Neural progenitor cell (in vitro differentiated cells): Measurements from ENCODE around the gene PLPP2. TPM values are rescaled to one million over a fixed set of nuclear protein-coding genes. Genes with fewer than 3 reads are reported as not detected.
A peak's percentile ranks its signal among the peaks of the same experiment; 100 is the strongest.

ENCODE experiments used
- DNase-seq: peaks from one replicate; pipeline ENCODE4 v3.0.0-alpha.2; 2016; ENCODE audit warnings: low spot score
- H2AFZ ChIP-seq: fragments of 200-600 bp; sonication (generic); replicated peaks from 2 replicates; pipeline ENCODE4 v1.6.1; 2016; ENCODE audit warnings: antibody characterized with exemption
- H3F3A ChIP-seq: fragments of 200-600 bp; sonication (generic); 2 replicates; pipeline ENCODE4 v1.6.1; 2016; ENCODE audit warnings: antibody characterized with exemption, low read depth
- H3K27ac ChIP-seq: fragments of 200-600 bp; sonication (generic); 2 replicates; pipeline ENCODE4 v1.5.1; 2016; ENCODE audit warnings: mild to moderate bottlenecking
- H3K27me3 ChIP-seq: fragments of 200-600 bp; sonication (generic); 2 replicates; pipeline ENCODE4 v1.6.1; 2016; ENCODE audit warnings: mild to moderate bottlenecking, moderate library complexity
- H3K36me3 ChIP-seq: fragments of 200-600 bp; sonication (generic); 2 replicates; pipeline ENCODE4 v1.5.1; 2016
- H3K4me1 ChIP-seq: fragments of 200-600 bp; sonication (generic); 2 replicates; pipeline ENCODE4 v1.6.1; 2016; ENCODE audit warnings: mixed run types
- H3K4me2 ChIP-seq: fragments of 200-600 bp; sonication (generic); 2 replicates; pipeline ENCODE4 v1.6.1; 2016
- H3K4me3 ChIP-seq: fragments of 200-600 bp; sonication (generic); 2 replicates; pipeline ENCODE4 v1.5.1; 2016
- H3K79me2 ChIP-seq: fragments of 200-600 bp; sonication (generic); 2 replicates; pipeline ENCODE4 v1.6.1; 2016; ENCODE audit warnings: low read depth
- H3K9ac ChIP-seq: fragments of 200-600 bp; sonication (generic); 2 replicates; pipeline ENCODE4 v1.6.1; 2016
- H3K9me3 ChIP-seq: fragments of 200-600 bp; sonication (generic); 2 replicates; pipeline ENCODE4 v1.5.1; 2016; ENCODE audit warnings: low read depth
- H4K20me1 ChIP-seq: fragments of 200-600 bp; sonication (generic); 2 replicates; pipeline ENCODE4 v1.6.1; 2016; ENCODE audit warnings: low read depth
- H3K27ac Mint-ChIP-seq: 3 replicates; pipeline ENCODE4 v1.8.0; 2021; ENCODE audit warnings: mixed read lengths
- H3K27me3 Mint-ChIP-seq: 2 replicates; pipeline ENCODE4 v1.8.0; 2022; ENCODE audit warnings: low read depth, mild to moderate bottlenecking, inconsistent platforms, moderate library complexity, mixed read lengths; ENCODE audit not compliant: insufficient read depth
- H3K36me3 Mint-ChIP-seq: 3 replicates; pipeline ENCODE4 v1.8.0; 2021; ENCODE audit warnings: mixed read lengths
- H3K4me1 Mint-ChIP-seq: 3 replicates; pipeline ENCODE4 v1.8.0; 2021; ENCODE audit warnings: mixed read lengths
- H3K4me3 Mint-ChIP-seq: 3 replicates; pipeline ENCODE4 v1.8.0; 2021; ENCODE audit warnings: mild to moderate bottlenecking, moderate library complexity, mixed read lengths
- H3K9me3 Mint-ChIP-seq: 3 replicates; pipeline ENCODE4 v1.8.0; 2020; ENCODE audit warnings: mixed read lengths
- CTCF ChIP-seq: fragments of 200-600 bp; sonication (generic); IDR thresholded peaks from 2 replicates; pipeline ENCODE4 v1.5.1; 2017; ENCODE audit warnings: antibody characterized with exemption, mild to moderate bottlenecking
- EZH2 ChIP-seq: fragments of 200-600 bp; sonication (generic); IDR thresholded peaks from 2 replicates; pipeline ENCODE4 v1.6.1; 2017; ENCODE audit warnings: antibody characterized with exemption, mild to moderate bottlenecking, moderate library complexity
- EZH2phosphoT487 ChIP-seq: fragments of 200-600 bp; sonication (generic); IDR thresholded peaks from 2 replicates; pipeline ENCODE4 v1.6.1; 2017; ENCODE audit warnings: antibody characterized with exemption
- total RNA-seq: library from RNA; depleted of rRNA; stranded (reverse); fragments of >200 nt; gene quantifications from 2 replicates; pipeline ENCODE4 v1.2.3, GENCODE V29; 2015; ENCODE audit warnings: low replicate concordance

The PLPP2 gene
- total RNA-seq, 1 donor from 2014 or later, result not detected

GRCh38 chr19:281992-282391 is 9.2 kb downstream of the PLPP2 start:
- H3K36me3 ChIP-seq, result no peaks in the 10 kb centered on the region
- Mint-ChIP-seq H3K4me3 (no peak overlapping the region), H3K27ac (no peak overlapping the region), H3K36me3 (no peaks in the 10 kb centered on the region), H3K4me1 (peaks cover 25% of the 10 kb centered on the region), H3K27me3 (peaks cover 30% of the 10 kb centered on the region), H3K9me3 (no peaks in the 10 kb centered on the region)
- H3K4me2 ChIP-seq, result no peak overlapping the region
- no peak overlapping the region for H2AFZ ChIP-seq
- DNase-seq, result peak; percentile 31
- no peaks in the 10 kb centered on the region for H3K79me2 ChIP-seq
- H3F3A ChIP-seq, result peaks cover 16% of the 10 kb centered on the region
- H3K27me3 ChIP-seq, result peaks cover 30% of the 10 kb centered on the region
- H3K9me3 ChIP-seq, result no peaks in the 10 kb centered on the region
- H4K20me1 ChIP-seq, result peaks cover 51% of the 10 kb centered on the region
- H3K4me3 ChIP-seq, result no peak overlapping the region
- H3K4me1 ChIP-seq, result peaks cover 12% of the 10 kb centered on the region
- no peak overlapping the region for H3K27ac ChIP-seq
- H3K9ac ChIP-seq, result no peak overlapping the region
- peak; percentile 23 for TF ChIP-seq CTCF
- no peak for TF ChIP-seq EZH2phosphoT487

DNA sequence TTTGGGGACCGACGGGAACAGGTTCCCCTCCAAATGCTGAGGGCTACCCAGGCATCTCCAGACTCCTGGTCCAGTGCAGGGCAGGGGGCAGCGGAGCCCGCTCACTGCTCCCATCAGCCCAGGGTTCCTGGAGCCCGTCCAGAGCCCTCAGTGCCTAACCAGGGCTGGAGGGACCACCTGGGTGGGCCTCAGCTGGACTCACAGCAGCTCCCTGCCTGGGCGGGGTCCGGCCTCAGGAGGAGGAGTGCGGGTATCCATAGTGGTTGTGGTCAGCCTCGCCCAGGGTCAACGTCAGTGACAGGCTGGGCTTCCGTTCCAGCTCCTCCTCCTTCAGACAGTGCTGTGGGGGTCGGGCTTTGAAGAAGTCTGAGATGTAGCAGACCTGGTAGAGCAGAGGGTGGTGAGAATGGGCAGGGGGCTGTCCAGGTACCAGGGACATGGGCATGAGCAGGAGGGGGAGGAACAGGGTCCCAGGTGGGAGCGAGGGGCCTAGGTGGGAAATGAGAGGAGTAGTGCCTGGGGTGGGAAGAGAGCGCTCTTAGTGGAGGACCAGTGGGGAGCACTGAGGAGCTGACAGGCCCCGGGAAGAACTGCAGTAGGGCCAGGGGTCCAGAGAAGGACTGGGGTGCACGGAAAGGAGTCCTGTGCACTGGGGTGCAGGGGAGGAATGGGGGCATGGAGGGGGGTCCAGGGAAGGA is 9.9 kb downstream of the PLPP2 start:
- DNase-seq, result peak; percentile 23
- Histone ChIP-seq H3K4me3 (no peak overlapping the region), H3K36me3 (no peaks in the 10 kb centered on the region), H3K9ac (no peak overlapping the region), H3K9me3 (no peaks in the 10 kb centered on the region), H4K20me1 (peaks cover 53% of the 10 kb centered on the region), H3K4me1 (peaks cover 12% of the 10 kb centered on the region), H3K4me2 (peak overlapping the region; percentile 52), H3F3A (peaks cover 16% of the 10 kb centered on the region), H3K79me2 (no peaks in the 10 kb centered on the region), H3K27ac (no peak overlapping the region), H3K27me3 (peaks cover 37% of the 10 kb centered on the region), H2AFZ (no peak overlapping the region)
- no peak for TF ChIP-seq EZH2phosphoT487
- no peak for TF ChIP-seq EZH2
- TF ChIP-seq CTCF, result no peak
- Mint-ChIP-seq H3K4me1 (peaks cover 25% of the 10 kb centered on the region), H3K4me3 (no peak overlapping the region), H3K36me3 (no peaks in the 10 kb centered on the region), H3K9me3 (no peaks in the 10 kb centered on the region), H3K27me3 (peaks cover 34% of the 10 kb centered on the region), H3K27ac (no peak overlapping the region)

DNA sequence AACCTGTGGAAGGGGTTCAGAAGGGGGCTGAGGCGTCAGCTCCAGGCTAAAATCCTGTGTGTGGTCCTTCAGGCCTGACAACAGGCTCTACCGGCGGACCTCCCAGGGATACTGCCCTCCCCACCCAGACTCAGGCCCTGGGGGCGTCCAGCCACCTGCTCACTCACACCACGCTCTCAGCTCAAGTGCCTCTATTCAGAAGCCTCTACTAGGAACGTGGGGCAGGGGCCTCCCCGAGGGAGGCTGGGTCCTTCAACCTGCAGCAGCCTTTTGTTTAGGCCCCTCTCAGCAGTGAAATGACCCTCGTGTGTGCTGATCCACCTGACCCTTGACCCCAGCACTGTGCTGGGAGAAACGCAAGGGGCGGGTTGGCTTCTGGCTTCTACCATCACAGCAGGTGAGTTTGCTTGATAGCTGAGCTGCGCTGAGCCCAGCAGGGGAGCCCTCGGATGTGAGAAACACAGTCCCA is 10.6 kb downstream of the PLPP2 start:
- H3K27ac ChIP-seq, result no peak overlapping the region
- H3K9me3 ChIP-seq, result no peaks in the 10 kb centered on the region
- peak overlapping the region; percentile 63 for H3K27ac Mint-ChIP-seq
- H3K27me3 Mint-ChIP-seq, result peaks cover 39% of the 10 kb centered on the region
- H3F3A ChIP-seq, result peaks cover 16% of the 10 kb centered on the region
- H3K4me1 Mint-ChIP-seq, result peaks cover 25% of the 10 kb centered on the region
- no peak overlapping the region for H3K4me3 ChIP-seq
- TF ChIP-seq EZH2phosphoT487, result peak; percentile 54
- TF ChIP-seq EZH2, result no peak
- no peak for TF ChIP-seq CTCF
- peaks cover 12% of the 10 kb centered on the region for H3K4me1 ChIP-seq
- H2AFZ ChIP-seq, result no peak overlapping the region
- peak overlapping the region; percentile 58 for H3K4me3 Mint-ChIP-seq
- H3K9ac ChIP-seq, result no peak overlapping the region
- H4K20me1 ChIP-seq, result peaks cover 53% of the 10 kb centered on the region
- H3K4me2 ChIP-seq, result peak overlapping the region; percentile 52
- H3K27me3 ChIP-seq, result peaks cover 44% of the 10 kb centered on the region
- H3K9me3 Mint-ChIP-seq, result no peaks in the 10 kb centered on the region
- peak; percentile 86 for DNase-seq
- H3K36me3 ChIP-seq, result no peaks in the 10 kb centered on the region
- no peaks in the 10 kb centered on the region for H3K36me3 Mint-ChIP-seq
- no peaks in the 10 kb centered on the region for H3K79me2 ChIP-seq
